IMR-90 (cell line): ENCODE data around the gene SFTA2.

Experiments used
- CEBPB ChIP-seq: IDR thresholded peaks from 2 replicates; pipeline ENCODE4 v1.6.1; 2012; ENCODE audit warnings: low read depth, low read length, improper control_type of control experiment
- CTCF ChIP-seq: conservative IDR thresholded peaks from 2 replicates; pipeline ENCODE4 v1.5.1; 2012; ENCODE audit warnings: mild to moderate bottlenecking, low read depth, low read length, improper control_type of control experiment
- FOS ChIP-seq: fragments of 150-350 bp; IDR thresholded peaks from 2 replicates; pipeline ENCODE4 v1.6.1; 2016; ENCODE audit warnings: low read depth, low read length
- MAFK ChIP-seq: IDR thresholded peaks from 2 replicates; pipeline ENCODE4 v1.6.1; 2012; ENCODE audit warnings: low read depth, low read length, improper control_type of control experiment
- POLR2A ChIP-seq: IDR thresholded peaks from 2 replicates; pipeline ENCODE4 v1.6.1; 2012; ENCODE audit warnings: mild to moderate bottlenecking, low read depth, low read length
- RCOR1 ChIP-seq: IDR thresholded peaks from 2 replicates; pipeline ENCODE4 v1.6.1; 2012; ENCODE audit warnings: mild to moderate bottlenecking, low read length, improper control_type of control experiment; ENCODE audit not compliant: insufficient replicate concordance
- RFX5 ChIP-seq: IDR thresholded peaks from 2 replicates; pipeline ENCODE4 v1.8.0; 2012; ENCODE audit warnings: low read depth, mild to moderate bottlenecking, low read length, moderate library complexity
- SMC3 ChIP-seq: fragments of 150-350 bp; IDR thresholded peaks from 2 replicates; pipeline ENCODE4 v1.6.1; 2016; ENCODE audit warnings: low read depth, mild to moderate bottlenecking, antibody characterized with exemption, low read length, moderate library complexity

- no peak for TF ChIP-seq CTCF
- TF ChIP-seq POLR2A = no peak
- TF ChIP-seq RFX5 = no peak
- no peak for TF ChIP-seq SMC3
- no peak for TF ChIP-seq RCOR1
- TF ChIP-seq FOS = no peak
- TF ChIP-seq CEBPB = no peak
- TF ChIP-seq MAFK = no peak
Measured at GRCh38 chr6:30891450-30891723, 40.6 kb downstream of the SFTA2 start.
